ENCODE measurements around the gene IFFO2. TPM values are rescaled to one million over a fixed set of nuclear protein-coding genes. Genes with fewer than 3 reads are reported as not detected.

The IFFO2 gene
- total and polyA plus RNA-seq, 2 of the 13 experiments (the other 11 are each of a cell fraction or from before 2014, with no cell fraction given) = 7.3 to 16.7 TPM

DNA sequence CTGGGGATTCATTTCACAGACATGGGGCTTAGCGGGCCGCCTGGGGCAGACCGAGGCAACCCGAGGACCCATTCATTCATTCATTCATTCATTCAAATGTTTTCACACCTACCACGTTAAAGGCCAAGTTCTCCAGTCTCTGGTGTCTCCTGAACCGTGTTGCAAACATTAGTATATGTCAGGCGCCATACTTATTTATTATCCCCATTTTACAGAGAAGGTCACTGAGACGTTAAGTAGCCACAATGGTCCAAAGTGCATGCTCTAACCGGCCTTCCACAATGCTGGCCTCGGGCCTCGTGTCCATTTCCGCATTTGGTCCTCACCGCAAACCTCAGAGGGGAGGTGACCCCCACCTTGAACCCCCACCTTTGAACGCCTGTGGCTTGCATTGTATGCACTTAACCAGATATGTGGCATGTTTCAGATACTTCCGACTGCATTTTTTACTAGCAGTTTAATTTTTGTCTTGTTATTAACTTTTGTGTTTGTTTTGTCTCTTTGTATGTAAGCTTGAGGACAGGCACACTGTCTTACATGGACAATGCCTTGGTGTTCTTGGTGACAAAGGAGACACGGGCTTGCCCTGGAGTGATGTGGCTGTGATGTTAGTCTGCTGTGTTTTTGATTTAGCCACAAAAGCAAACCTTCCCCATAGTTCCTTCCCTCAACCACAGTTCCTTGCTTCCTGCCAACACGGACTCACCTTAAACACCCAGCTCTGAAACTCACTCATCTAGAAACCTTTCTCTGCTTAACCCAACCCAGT is 1.2 kb upstream of the IFFO2 start (continued):
- TF ChIP-seq, protein P1, sequence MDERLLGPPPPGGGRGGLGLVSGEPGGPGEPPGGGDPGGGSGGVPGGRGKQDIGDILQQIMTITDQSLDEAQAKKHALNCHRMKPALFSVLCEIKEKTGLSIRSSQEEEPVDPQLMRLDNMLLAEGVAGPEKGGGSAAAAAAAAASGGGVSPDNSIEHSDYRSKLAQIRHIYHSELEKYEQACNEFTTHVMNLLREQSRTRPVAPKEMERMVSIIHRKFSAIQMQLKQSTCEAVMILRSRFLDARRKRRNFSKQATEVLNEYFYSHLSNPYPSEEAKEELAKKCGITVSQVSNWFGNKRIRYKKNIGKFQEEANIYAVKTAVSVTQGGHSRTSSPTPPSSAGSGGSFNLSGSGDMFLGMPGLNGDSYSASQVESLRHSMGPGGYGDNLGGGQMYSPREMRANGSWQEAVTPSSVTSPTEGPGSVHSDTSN (CRISPR knock-in tag; IDR thresholded peaks at IDR 0.05) = no peak
- peak; percentile 99 for TF ChIP-seq ZNF629 (CRISPR knock-in tag; conservative IDR thresholded peaks at IDR 0.05)
- TF ChIP-seq, protein P2, sequence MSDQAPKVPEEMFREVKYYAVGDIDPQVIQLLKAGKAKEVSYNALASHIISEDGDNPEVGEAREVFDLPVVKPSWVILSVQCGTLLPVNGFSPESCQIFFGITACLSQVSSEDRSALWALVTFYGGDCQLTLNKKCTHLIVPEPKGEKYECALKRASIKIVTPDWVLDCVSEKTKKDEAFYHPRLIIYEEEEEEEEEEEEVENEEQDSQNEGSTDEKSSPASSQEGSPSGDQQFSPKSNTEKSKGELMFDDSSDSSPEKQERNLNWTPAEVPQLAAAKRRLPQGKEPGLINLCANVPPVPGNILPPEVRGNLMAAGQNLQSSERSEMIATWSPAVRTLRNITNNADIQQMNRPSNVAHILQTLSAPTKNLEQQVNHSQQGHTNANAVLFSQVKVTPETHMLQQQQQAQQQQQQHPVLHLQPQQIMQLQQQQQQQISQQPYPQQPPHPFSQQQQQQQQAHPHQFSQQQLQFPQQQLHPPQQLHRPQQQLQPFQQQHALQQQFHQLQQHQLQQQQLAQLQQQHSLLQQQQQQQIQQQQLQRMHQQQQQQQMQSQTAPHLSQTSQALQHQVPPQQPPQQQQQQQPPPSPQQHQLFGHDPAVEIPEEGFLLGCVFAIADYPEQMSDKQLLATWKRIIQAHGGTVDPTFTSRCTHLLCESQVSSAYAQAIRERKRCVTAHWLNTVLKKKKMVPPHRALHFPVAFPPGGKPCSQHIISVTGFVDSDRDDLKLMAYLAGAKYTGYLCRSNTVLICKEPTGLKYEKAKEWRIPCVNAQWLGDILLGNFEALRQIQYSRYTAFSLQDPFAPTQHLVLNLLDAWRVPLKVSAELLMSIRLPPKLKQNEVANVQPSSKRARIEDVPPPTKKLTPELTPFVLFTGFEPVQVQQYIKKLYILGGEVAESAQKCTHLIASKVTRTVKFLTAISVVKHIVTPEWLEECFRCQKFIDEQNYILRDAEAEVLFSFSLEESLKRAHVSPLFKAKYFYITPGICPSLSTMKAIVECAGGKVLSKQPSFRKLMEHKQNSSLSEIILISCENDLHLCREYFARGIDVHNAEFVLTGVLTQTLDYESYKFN (CRISPR knock-in tag; conservative IDR thresholded peaks at IDR 0.05) = peak; percentile 46
- TF ChIP-seq, protein P3, sequence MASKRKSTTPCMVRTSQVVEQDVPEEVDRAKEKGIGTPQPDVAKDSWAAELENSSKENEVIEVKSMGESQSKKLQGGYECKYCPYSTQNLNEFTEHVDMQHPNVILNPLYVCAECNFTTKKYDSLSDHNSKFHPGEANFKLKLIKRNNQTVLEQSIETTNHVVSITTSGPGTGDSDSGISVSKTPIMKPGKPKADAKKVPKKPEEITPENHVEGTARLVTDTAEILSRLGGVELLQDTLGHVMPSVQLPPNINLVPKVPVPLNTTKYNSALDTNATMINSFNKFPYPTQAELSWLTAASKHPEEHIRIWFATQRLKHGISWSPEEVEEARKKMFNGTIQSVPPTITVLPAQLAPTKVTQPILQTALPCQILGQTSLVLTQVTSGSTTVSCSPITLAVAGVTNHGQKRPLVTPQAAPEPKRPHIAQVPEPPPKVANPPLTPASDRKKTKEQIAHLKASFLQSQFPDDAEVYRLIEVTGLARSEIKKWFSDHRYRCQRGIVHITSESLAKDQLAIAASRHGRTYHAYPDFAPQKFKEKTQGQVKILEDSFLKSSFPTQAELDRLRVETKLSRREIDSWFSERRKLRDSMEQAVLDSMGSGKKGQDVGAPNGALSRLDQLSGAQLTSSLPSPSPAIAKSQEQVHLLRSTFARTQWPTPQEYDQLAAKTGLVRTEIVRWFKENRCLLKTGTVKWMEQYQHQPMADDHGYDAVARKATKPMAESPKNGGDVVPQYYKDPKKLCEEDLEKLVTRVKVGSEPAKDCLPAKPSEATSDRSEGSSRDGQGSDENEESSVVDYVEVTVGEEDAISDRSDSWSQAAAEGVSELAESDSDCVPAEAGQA (IDR thresholded peaks at IDR 0.05; ENCODE audit: low read depth) = no peak
- TF ChIP-seq, protein P3 (CRISPR knock-in tag; IDR thresholded peaks at IDR 0.05; ENCODE audit: borderline replicate concordance) = no peak
- TF ChIP-seq ZBTB21 (CRISPR knock-in tag; IDR thresholded peaks at IDR 0.05) = no peak
- TF ChIP-seq ZNF747 (CRISPR knock-in tag; IDR thresholded peaks at IDR 0.05; ENCODE audit: borderline replicate concordance) = no peak
- TF ChIP-seq ZNF34 (CRISPR knock-in tag; IDR thresholded peaks at IDR 0.05; ENCODE audit: borderline replicate concordance) = no peak
- peak; percentile 78 for TF ChIP-seq CBFB (CRISPR knock-in tag; IDR thresholded peaks at IDR 0.05)
- TF ChIP-seq ZNF572 (CRISPR knock-in tag; IDR thresholded peaks at IDR 0.05) = no peak
- TF ChIP-seq ZNF607 (CRISPR knock-in tag; IDR thresholded peaks at IDR 0.05; ENCODE audit: borderline replicate concordance) = no peak
- TF ChIP-seq CCDC6 (CRISPR knock-in tag; IDR thresholded peaks at IDR 0.05) = no peak
- TF ChIP-seq, protein P4, sequence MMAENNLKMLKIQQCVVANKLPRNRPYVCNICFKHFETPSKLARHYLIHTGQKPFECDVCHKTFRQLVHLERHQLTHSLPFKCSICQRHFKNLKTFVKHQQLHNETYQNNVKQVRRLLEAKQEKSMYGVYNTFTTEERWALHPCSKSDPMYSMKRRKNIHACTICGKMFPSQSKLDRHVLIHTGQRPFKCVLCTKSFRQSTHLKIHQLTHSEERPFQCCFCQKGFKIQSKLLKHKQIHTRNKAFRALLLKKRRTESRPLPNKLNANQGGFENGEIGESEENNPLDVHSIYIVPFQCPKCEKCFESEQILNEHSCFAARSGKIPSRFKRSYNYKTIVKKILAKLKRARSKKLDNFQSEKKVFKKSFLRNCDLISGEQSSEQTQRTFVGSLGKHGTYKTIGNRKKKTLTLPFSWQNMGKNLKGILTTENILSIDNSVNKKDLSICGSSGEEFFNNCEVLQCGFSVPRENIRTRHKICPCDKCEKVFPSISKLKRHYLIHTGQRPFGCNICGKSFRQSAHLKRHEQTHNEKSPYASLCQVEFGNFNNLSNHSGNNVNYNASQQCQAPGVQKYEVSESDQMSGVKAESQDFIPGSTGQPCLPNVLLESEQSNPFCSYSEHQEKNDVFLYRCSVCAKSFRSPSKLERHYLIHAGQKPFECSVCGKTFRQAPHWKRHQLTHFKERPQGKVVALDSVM (CRISPR knock-in tag; IDR thresholded peaks at IDR 0.05) = peak; percentile 23; the same call in 1 of the 2 replicates
- no peak for TF ChIP-seq NFYB (CRISPR knock-in tag; IDR thresholded peaks at IDR 0.05)
- TF ChIP-seq ZNF317 (CRISPR knock-in tag; IDR thresholded peaks at IDR 0.05) = no peak
- TF ChIP-seq ZSCAN31 (CRISPR knock-in tag; IDR thresholded peaks at IDR 0.05; ENCODE audit: low read depth) = no peak
- 0 out of 2 replicates have a peak, but pooled peaks have one; percentile 86 for TF ChIP-seq CHD4 (IDR thresholded peaks at IDR 0.05; ENCODE audit: borderline replicate concordance, low read length)
